Pancreas (tissue), 10 donors: ENCODE data around the gene ERCC1. TPM values are rescaled to one million over a fixed set of nuclear protein-coding genes. Genes with fewer than 3 reads are reported as not detected.
"Not testable (repeated sequence)": the region's sequence is repeated elsewhere in the genome, so short reads cannot be mapped to it uniquely, and the experiment has no call there.

ENCODE experiments used
- ATAC-seq, 4 donors: fragments of 200-7000 bp; cut with Tn5 transposase; one replicate each; pipeline versions ENCODE4 v1.8.0 to v1.9.1; 2020; ENCODE audit warnings: mild to moderate bottlenecking in 4 of 4, moderate library complexity in 4 of 4
- DNase-seq, 6 donors: peaks; one replicate each; pipeline ENCODE4 v3.0.0-alpha.2; 2020
- FAIRE-seq: peaks from 2 replicates; lab custom pipeline; 2012; peaks lifted over from hg19 to GRCh38; lab: Jason Lieb, UNC
- H3K27ac ChIP-seq, 4 donors: fragments of 200-600 bp; sonication (generic); 1 replicate in 3 of 4; 2 replicates in 1 of 4; pipeline versions ENCODE4 v1.5.0 to v1.8.0; 2020
- H3K27me3 ChIP-seq, 4 donors: fragments of 200-600 bp; one replicate each; pipeline ENCODE4 v1.8.0; 2021
- H3K36me3 ChIP-seq, 3 donors: fragments of 200-600 bp; sonication (generic) in 1 of 3; one replicate each; pipeline versions ENCODE4 v1.5.0 to v1.8.0; 2020 to 2021
- H3K4me1 ChIP-seq, 3 donors: fragments of 200-600 bp; one replicate each; pipeline ENCODE4 v1.8.0; 2021
- H3K4me3 ChIP-seq, 4 donors: fragments of 200-600 bp; sonication (generic) in 2 of 4; one replicate each; pipeline versions ENCODE4 v1.5.0 to v1.8.0; 2020 to 2021
- H3K9me3 ChIP-seq, 4 donors: fragments of 200-600 bp; one replicate each; pipeline ENCODE4 v1.8.0; 2021
- CTCF ChIP-seq, 4 donors: fragments of 200-600 bp; sonication (generic) in 3 of 4; IDR thresholded peaks; one replicate each; pipeline versions ENCODE4 v1.5.0 to v1.8.0; 2021; ENCODE audit warnings: antibody characterized with exemption in 4 of 4
- WGBS, 2 donors: extraction: QIAGEN DNeasy Blood & Tissue Kit; methylation state at CpG; one replicate each; pipeline ENCODE4 v1.1.7; 2013; 5-methylcytosine and 5-hydroxymethylcytosine counted together
- intact Hi-C, 3 donors: fragments of 100-400 bp; cut with DNase I; formaldehyde crosslinking; loops; one replicate each; pipeline versions ENCODE4 v1.11.1 to v1.14.2; 2022
- polyA plus RNA-seq, 2 donors: library from polyadenylated mRNA; stranded (reverse); fragments of 200-250 nt; gene quantifications; one replicate each; pipeline ENCODE4 v1.2.3, GENCODE V29; 2013
- total RNA-seq, 6 donors: library from RNA; stranded (reverse); fragmentation: NEBNext Ultra II Directional in 4 of 6; extraction: Animal tissue kit (Norgen Biotek cat#: 25700) in 4 of 6; gene quantifications; one replicate each; pipeline versions ENCODE4 v1.2.1 to v1.2.4, GENCODE V29; 2021 to 2023
- donor health status: healthy with polysubstance abuse.
- donor health status: DM: no; HTN: no; CAD: no; lungs with moderate emphysema.
- donor health status: DM: no; HTN: no; CAD: no.
- donor health status: control.
- donor health status: control.
- donor health status: Bipolar disorder and iron deficiency.
- donor health status: DM: yes; HTN: yes; CAD: no.
- donor health status: DM: no; HTN: no; CAD: no.
- donor health status: DM: no; HTN: no; CAD: no.
- donor health status: DM: yes; HTN: yes; CAD: no.

The ERCC1 gene
- total and polyA plus RNA-seq, 8 donors: 28.9 to 42.3 (median 33.1) TPM

GRCh38 chr19:45439569-45440258 is 16.0 kb upstream of the ERCC1 start:
- FAIRE-seq (no peak), ATAC-seq (peak; percentile 47 to 70 (median 66))

GRCh38 chr19:45439190-45439568 is 15.5 kb upstream of the ERCC1 start:
- no peaks in the 10 kb centered on the region for H3K27me3 ChIP-seq
- 25 to 27% methylated on average over 10 of the region's 10 CpGs for WGBS, 2 donors

More at GRCh38 chr19:45439569-45440258, 16.0 kb upstream of the ERCC1 start:
- Histone ChIP-seq H3K4me1 (peaks cover 9 to 12% (median 10%) of the 10 kb centered on the region in 3 donors), H3K27ac (peak overlapping the region; percentile 72 to 93 (median 85)), H3K4me3 (peak overlapping the region; percentile 48 to 70 (median 64)), H3K27me3 (no peaks in the 10 kb centered on the region), H3K9me3 (no peaks in the 10 kb centered on the region), H3K36me3 (no peaks in the 10 kb centered on the region)
- 1% methylated on average over 63 to 78 of the region's 78 CpGs for whole genome bisulfite sequencing, 2 donors
- peak; percentile 97 to 99 (median 99) for TF ChIP-seq CTCF (IDR thresholded peaks at IDR 0.05)
- DNase-seq: peak; percentile 68 to 94 (median 82)
- intact Hi-C loops: loop anchor here (2.0 to 5.0 kb wide), 3 partner anchors 33 to 43 kb away; no protein-coding TSS in a partner anchor

GRCh38 chr19:45437328-45437727 is 13.6 kb upstream of the ERCC1 start:
- DNase-seq (no peak), ATAC-seq (no peak), FAIRE-seq (no peak)
- no peaks in the 10 kb centered on the region for H3K9me3 ChIP-seq
- no peaks in the 10 kb centered on the region for H3K27me3 ChIP-seq
- no peak for TF ChIP-seq CTCF (IDR thresholded peaks at IDR 0.05)
- peaks cover 0 to 3% (median 0%) of the 10 kb centered on the region in 3 donors for H3K4me1 ChIP-seq
- WGBS, 2 donors: 67 to 83% methylated on average over 3 of the region's 3 CpGs
- H3K27ac ChIP-seq: no peak overlapping the region
- no peaks in the 10 kb centered on the region for H3K36me3 ChIP-seq
- intact Hi-C loops: loop anchor here in 2 of 3 donors (5.0 kb wide), 2 partner anchors 35 to 45 kb away; no protein-coding TSS in a partner anchor
- H3K4me3 ChIP-seq: no peak overlapping the region

More at GRCh38 chr19:45439190-45439568, 15.5 kb upstream of the ERCC1 start:
- ATAC-seq (no peak), DNase-seq (no peak), FAIRE-seq (no peak)
- Histone ChIP-seq H3K4me3 (peak overlapping the region; percentile 48 to 70 (median 64)), H3K4me1 (peaks cover 5 to 8% (median 6%) of the 10 kb centered on the region in 3 donors), H3K36me3 (no peaks in the 10 kb centered on the region), H3K9me3 (no peaks in the 10 kb centered on the region), H3K27ac (peak overlapping the region; percentile 72 to 93 (median 85))
- intact Hi-C loops: loop anchor here (2.0 to 5.0 kb wide), 3 partner anchors 33 to 43 kb away; no protein-coding TSS in a partner anchor
- no peak for TF ChIP-seq CTCF (IDR thresholded peaks at IDR 0.05)

- H3K4me1 ChIP-seq, DNase-seq, H3K27me3 ChIP-seq, FAIRE-seq, ATAC-seq, H3K27ac ChIP-seq, H3K9me3 ChIP-seq, H3K4me3 ChIP-seq, intact Hi-C loops, H3K36me3 ChIP-seq: not testable (repeated sequence)
- 83 to 93% methylated on average over 8 of the region's 8 CpGs for WGBS, 2 donors
Observed at GRCh38 chr19:45432543-45432942, 8.8 kb upstream of the ERCC1 start.

GRCh38 chr19:45431008-45431407 is 7.3 kb upstream of the ERCC1 start:
- H3K4me3 ChIP-seq, H3K27ac ChIP-seq, ATAC-seq, H3K36me3 ChIP-seq, H3K4me1 ChIP-seq, DNase-seq, FAIRE-seq, H3K27me3 ChIP-seq, H3K9me3 ChIP-seq, intact Hi-C loops: not testable (repeated sequence)
- 57 to 68% methylated on average over 9 of the region's 9 CpGs for WGBS, 2 donors

- H3K9me3 ChIP-seq, intact Hi-C loops, H3K27me3 ChIP-seq, DNase-seq, H3K4me3 ChIP-seq, H3K36me3 ChIP-seq, FAIRE-seq, H3K27ac ChIP-seq, ATAC-seq, H3K4me1 ChIP-seq: not testable (repeated sequence)
- 54 to 56% methylated on average over 11 of the region's 11 CpGs for WGBS, 2 donors
Observed at GRCh38 chr19:45429896-45430295, 6.2 kb upstream of the ERCC1 start.
